ENCODE data around the gene OR4D9.

DNA sequence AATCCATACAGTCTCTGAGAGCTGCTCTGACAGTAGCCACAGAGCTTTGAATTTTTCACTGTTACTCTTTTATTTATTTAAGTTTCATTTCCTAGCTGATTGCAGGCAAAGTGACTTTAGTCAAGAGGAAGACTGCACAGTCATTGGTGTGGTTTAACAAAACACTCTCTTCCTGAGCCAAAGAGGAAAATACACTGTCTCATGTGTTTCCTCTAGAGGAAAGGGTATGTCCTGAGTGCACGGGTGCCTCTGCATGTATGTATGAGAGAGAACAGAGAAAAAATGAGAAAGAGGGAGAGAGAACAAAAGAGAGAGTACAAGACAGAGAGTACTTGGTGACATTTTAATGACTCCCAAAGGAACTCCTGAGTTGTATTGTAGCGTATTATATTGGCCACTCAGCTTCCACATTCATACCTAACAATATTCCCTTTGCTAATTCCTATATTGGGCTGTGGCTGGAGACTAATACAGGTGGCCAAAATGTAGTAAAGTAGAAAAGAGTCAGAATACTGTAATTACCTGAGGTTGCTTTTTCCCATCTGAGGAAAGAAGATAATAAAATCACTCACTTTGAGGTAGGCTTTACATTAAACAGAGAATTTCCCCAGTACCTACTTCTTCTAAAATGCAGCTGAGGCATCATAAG, at the start of gene OR4D9:
- TF ChIP-seq, protein P1, sequence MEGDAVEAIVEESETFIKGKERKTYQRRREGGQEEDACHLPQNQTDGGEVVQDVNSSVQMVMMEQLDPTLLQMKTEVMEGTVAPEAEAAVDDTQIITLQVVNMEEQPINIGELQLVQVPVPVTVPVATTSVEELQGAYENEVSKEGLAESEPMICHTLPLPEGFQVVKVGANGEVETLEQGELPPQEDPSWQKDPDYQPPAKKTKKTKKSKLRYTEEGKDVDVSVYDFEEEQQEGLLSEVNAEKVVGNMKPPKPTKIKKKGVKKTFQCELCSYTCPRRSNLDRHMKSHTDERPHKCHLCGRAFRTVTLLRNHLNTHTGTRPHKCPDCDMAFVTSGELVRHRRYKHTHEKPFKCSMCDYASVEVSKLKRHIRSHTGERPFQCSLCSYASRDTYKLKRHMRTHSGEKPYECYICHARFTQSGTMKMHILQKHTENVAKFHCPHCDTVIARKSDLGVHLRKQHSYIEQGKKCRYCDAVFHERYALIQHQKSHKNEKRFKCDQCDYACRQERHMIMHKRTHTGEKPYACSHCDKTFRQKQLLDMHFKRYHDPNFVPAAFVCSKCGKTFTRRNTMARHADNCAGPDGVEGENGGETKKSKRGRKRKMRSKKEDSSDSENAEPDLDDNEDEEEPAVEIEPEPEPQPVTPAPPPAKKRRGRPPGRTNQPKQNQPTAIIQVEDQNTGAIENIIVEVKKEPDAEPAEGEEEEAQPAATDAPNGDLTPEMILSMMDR (IDR thresholded peaks at IDR 0.05): no peak
- TF ChIP-seq POLR2A (IDR thresholded peaks at IDR 0.05): no peak

All from esophagus squamous epithelium (tissue), 4 donors.